HG03460 (cell line): ENCODE measurements around the gene LMBR1L.

Source experiments
- ATAC-seq: cut with Tn5 transposase; IDR thresholded peaks from one replicate; pipeline ENCODE4 v1.9.1; 2021; ENCODE audit not compliant: unreplicated experiment

The LMBR1L gene

DNA sequence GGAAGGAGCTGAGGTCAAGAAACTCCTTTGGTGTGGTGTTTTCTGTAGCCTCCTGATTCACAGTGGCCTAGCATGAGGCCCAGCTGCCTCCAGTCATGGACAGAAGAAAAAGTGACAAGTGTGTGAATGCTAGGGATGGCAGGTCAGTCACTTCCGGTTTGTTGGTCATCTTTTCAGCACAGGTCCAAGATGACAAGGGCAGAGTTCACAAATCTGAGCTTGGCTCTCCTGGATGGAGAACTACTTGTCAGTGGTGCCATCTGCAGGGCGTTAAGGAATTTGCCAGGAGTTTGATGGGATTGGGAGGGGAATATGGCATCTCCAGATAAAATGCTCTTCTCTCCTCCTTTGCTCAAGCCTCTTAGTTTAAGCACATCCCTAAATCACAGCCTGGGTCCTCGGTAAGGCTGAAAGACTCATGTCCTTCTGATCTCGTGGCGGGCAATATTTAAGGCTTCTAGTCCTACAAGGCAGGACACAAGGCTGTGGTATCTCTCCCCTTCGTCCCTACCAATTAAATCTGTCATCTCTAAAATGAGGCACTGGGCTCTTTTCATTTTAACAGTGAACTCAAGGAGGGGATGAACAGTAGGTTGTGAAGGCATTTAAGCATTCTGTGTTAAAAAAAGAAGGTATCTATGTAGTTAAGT is 10.5 kb upstream of the LMBR1L start:
- no peak for ATAC-seq

DNA sequence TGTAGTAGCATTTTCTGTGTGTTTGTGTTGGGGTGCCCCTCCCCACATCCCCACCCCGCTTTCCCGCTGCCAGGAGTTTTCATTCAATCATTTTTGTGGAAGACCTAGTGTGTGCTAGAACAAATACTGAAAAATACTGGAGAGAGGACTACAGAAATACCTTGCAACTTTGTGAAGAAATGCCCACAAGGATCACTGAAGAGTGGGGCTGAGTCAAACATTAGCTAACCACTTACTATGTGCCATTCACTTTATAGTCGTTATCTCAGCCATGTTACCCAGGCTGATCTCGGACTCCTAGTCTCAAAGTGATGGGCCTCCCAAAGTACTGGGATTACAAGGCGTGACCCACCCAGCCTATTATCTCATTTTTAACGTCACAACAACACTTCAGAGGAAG is 559 bp upstream of the LMBR1L start:
- ATAC-seq: no peak

DNA sequence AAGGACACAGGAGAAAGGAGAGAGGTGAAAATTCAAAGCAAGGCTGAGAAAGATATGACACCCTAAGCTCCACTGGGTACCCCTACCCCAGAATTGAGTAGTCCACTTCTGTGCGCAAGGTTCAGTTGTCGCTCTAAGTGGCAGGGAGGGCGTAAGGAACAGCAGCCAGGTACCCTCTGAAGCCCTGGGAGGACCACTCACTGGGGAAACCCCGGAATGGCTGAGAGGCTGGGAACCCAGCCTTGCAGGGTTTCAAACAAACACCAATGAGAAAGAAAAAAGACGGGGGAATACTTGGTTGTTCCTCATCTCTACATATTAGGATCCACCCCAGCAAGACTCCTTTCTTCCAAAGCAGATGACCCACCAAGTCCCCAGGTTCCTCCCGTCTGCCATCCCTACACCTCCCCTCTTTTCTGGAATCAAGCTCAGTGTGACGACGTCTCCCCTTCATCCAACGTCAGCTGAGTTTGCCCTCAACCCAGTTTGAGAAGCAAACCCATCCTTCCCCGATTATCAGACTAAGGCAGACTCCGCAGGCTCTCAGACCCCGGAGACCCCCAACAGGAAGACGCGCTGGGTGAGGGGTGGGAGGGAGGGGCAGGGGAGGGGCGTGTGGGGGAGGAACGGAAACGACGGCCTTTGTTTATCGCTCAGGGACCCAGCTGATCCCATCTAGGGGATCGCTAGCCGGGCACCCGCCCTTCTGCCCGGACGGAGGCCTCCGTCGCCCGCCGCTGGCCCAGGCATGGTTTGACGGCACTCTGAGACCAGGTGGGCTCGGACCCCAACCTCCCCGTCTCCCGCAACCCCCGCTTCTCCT is 795 bp downstream of the LMBR1L start:
- ATAC-seq: no peak

DNA sequence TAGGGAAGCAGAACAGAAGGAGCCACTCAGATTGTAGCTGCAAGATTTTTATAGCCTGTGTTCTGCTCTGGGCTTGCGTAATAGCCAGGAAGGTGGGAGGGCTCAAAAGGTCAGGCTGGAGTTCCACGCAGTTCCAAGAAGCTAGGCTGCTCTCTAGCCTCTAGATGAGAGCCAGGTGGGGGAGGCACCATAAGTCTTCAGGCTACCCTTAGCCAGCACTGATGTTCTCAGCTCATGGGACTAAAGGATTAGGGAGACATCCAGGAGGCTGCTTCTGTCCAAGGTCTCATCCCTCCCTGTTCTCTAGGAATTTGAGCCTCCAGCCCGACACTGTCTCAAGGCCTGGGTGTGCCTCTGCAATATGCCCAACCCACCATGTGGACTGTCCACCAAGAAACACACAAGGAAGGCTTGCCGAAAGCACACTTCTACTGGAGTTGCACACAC is 1.7 kb downstream of the LMBR1L start:
- ATAC-seq: no peak

DNA sequence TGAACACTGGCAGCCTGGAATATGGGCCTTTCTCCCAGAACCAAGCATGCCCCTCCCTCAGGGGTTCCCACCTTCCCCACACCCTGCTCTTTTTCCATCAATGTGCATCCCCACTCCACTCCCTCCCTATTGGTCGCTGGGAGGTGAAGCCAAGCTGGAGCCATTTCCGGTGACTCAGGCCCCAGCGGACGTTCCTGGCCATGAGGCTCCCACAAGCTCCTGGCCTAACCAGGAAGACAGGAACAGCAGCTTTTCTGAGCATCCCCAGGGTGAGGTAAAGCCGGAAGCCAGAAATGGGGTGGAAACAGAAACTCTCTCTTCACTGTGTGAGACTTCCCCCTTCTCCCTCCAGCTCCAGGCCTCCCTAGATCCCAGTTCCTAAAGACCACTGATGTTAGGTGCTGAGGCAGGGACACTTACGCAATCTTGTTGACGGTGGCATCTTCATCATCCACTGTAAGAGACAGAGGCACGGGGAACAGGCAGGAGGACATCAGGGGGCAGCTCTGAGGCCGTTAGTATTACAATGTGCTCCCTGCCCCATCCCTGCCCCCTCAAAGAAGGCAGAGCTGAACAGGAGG is 5.1 kb downstream of the LMBR1L start:
- ATAC-seq: no peak

DNA sequence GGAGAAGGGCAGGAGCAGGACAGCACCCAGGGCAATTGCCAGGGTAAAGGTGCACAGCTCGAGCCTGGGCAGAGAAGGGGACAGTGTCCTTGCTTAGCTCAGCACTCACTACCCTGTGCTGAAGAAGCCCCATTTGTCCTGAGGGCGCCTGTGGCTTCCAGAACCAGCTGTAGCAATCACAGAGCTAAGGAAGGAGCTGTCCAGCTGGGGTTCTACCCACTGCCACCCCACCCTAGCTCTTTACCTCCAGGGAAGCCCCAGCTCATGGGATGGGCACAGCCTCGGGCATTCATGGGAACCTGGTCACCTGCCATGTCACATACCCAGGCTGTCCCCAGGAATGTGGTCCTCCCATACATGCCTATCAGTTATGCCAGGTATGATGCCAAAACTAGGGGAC is 5.8 kb downstream of the LMBR1L start:
- no peak for ATAC-seq

DNA sequence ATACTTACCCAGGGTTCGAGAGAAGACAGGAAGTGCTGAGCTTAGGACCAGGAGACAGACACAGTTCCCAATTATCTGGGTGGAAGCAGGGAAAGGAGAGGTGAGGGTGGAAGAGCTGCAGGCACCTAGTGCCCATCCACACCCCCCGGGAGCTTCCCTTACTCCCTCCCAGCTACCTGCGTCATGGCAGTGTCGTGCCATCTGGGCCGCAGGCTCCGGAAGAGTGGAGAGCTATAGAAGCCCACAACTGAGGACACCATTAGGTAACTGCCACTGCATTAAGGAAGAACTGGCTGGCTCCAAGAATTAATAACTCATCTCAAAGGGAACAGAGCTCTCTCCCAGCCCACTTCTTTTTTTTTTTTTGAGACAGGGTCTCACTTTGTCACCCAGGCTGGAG is 10.3 kb downstream of the LMBR1L start:
- ATAC-seq: no peak

DNA sequence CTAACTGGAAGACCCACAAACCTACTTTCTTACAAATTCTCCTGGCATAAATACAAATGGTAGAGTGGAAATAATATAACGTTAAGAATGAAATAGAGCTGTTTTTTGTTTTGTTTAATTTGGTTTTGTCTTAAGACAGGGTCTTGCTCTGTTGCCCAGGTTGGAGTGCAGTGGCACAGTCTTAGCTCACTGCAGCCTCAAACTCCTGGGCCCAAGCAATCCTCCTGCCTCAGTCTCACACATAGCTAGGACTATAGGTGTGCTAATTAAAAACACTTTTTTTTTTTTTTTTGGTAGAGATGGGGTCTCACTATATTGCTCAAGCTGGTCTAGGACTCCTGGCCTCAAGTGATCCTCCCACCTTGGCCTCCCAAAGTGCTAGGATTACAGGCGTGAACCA is 11.9 kb downstream of the LMBR1L start:
- no peak for ATAC-seq

DNA sequence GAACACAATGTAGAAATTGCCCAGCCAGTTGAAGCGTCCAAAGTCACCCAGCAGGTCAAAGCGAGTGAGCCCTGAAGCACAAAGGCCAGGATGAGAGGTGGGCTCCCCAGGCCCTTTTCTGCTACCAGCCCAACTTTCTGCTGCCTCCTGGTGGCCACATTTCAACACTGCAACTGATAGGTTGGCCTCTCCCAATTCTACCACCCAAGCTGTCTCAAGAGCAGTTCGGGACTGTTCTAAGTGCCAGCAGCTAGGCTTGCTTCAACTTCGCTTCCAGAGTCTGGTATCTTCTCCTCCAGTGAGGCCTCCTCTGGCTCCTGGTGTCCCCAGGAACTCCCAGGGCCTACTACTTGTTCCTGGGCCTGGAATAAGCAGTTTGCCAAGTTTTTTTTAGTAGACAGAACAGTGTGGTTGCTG is 12.6 kb downstream of the LMBR1L start:
- no peak for ATAC-seq

DNA sequence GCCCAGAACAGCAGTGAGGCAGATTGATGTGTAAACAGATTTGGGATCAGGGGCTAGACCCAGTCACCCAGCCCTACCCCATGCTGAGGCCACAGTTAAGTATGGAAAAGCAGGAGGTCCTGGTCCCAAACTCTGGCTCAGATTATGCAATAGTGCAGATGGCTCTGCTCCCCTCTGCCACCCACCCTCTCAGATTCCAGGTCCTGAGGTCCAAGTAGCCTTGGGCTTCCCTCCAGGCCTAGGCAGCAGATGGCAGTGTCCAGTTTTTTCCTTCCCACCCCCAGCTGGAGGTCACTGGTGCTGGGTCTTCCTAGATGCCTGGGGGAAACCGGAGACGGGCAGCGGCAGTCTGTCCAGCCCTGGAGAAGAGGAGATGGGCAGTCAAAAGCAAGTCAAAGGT is 13.3 kb downstream of the LMBR1L start:
- ATAC-seq: no peak

DNA sequence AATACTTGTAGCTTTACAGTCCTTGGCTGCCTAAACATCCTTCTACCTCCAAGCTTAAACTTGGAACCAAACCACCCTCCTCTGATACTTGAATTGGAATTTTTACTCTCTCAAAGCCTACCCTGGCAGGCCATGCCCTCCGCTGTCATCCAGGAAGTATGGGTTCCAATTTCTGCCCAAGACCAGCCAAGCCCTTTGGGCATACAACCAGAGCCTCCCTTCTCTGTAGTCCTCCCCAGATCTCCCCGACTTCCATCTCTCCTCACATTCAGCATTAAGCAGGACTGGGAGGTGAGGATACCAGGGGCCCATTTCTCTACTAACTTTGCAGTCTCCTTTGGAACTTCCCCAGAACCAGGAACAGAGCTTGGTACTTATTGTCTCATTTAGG is 15.7 kb downstream of the LMBR1L start:
- no peak for ATAC-seq

DNA sequence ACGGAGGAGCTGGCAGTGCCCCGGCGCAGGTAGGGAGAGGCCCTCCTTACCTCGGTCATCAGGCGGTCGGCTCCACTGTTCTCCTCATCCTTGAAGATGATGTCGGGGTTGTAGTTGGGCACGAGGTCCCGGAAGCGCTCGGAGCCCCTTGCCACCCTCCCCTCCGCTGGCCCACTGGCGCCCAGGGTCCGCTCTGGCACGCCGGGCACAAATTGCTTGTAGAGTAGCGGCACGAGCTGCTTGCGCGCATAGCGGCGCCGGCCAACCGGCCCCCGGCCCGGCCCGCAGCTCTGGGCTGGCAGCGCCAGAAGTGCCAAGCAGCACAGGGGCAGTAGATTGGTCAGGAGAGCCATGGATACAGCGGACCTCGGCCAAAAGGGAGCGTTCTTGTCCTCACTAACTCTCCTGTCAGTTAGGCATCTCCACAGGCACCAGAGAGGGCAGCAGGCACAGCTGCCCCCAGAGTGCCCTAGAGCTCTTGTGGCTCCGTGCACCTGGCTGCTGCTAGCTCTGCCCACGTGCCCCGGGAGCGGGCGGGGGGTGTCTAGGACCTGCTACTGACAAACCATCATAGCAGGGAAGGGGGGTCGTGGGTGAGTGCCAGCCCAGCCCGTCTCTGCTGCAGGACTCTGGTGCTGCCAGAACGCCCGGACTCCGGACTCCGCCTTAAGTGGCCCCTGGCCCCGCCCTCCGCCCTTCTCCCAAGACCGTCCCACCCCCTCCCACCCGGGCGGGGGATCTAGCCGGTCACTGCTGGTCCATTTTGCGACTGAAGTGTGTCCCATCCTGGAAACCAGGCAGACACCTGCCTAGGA is 16.3 kb downstream of the LMBR1L start, which contains the start of gene DHH:
Gene DHH (minus strand): TSS at position 642 of the 815 bp plus-strand sequence. CDS start 289 bp downstream, at position 353.
- ATAC-seq: no peak

DNA sequence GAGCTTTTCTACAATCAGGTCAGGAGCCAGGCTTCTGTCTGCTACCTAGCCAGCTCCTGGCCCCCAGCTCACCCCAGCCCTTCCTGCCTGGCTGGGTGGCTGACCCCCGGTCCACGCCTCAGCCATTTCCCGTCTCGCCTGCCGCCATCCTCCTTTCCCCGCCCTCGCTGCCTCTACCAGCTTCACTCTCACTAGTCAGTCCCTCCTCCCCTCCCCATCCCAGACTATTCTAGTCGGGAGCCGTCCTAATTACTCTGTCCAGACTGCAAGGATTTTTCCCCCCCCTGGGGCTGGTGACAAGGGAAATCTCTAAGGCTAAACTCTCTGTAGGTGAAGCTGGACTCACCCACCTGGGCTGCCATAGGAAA is 16.9 kb downstream of the LMBR1L start:
- no peak for ATAC-seq

DNA sequence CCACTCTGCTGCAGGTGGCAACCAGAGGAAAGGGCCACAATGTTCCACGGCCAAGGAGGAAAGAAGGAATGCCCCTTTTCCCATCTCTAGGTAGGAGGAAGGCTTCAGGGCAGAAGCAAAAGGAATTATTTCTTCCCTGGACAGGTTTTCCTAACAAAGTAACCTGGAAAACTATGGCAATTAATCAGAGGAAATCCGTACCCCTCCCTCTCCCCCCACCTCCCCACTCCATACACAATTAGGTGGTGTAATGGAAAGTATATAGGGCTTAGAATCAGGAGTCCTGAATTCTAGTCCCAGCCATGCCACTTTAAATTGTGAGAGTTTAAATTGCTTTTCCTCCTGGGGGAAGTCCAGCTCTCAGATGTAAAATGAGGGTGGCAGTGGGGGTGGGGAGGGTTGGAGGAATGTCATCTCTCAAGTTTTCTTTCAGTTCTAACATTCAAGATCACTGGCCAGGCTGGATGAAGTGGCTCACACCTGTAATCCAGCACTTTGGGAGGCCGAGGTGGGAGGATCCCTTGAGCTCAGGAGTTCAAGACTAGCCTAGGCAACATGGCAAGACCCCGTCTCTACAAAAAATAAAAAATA is 17.7 kb downstream of the LMBR1L start:
- no peak for ATAC-seq

DNA sequence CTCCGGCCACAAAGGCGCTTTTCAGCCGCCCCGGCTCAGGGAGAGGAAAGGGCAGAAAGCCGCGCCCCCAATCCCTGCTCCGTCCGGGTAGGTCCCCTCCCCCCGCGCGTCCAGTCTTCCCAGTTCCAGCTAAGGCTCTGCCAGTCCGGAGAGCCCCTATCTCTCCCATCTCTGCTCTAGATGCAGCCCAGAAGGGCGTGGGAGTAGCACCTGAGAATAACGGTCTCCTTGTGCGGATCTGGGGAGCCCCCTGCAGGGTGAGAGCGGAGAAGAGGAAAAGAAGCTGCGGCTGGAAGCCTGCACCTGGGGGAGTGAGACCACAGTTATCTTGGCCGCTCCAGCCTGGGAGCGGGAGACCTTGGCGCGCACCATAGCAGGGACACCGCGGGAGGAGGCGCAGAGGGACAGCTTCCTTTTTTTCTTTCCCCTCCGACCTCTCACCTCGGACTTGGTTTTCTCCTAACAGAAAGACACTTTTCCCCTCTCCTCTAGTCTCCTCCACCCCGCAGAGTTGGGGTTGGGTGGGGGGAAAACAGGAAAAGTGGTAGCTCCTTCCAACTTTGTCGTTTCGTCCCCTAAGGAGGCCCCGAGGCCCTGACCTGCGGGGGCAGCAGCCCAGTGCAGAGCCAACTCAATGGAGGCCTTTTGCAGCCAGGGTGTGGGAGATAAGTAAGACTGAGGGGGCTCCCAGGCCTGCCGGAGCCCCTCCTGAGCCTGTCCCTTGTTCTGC is 18.4 kb downstream of the LMBR1L start:
- no peak for ATAC-seq

DNA sequence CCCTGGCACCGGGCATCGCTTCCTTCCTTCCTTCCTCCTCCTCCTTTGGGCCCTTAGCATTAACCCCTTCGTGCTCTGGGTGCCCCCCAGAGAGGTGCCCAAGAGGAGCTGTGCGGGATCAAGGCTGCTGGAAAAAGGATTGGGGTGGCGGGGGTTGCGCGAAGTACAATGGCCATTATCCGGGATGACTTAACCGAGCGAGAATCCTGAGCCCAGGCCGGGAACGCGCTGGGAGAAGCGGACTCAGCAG is 18.9 kb downstream of the LMBR1L start:
- no peak for ATAC-seq

DNA sequence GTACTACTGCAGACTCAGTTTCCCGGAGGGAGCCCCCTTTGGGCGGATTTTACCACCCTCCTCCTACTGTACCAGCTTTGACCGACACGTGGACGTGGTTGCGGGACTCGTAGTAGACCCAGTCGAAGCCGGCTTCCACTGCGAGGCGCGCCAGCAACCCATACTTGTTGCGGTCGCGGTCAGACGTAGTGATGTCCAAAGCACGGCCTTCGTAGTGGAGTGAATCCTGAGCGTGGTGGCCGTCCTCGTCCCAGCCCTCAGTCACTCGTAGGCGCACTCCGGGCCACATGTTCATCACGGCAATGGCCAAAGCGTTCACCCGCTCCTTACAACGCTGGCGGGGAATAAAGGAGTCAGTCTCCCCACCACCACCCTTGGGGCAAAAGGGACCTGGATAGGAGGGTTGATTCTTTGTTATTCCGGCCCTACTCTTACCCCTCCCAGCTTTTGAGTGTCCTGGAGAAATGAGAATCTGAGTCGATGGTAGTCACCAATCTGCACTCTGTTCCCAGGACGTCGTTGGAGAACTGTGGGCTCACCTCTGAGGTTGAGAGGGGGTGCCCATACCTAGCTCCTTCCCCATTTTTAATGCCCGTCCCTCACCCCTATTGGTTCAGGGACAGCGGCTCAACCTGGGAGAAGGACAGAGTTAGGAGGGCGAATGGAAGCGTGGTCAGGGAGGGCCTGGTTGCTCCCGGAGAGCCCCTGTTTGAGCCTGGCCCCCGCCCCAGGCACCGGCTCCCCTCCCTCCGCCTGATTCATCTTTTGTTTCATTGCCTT is 19.4 kb downstream of the LMBR1L start:
- ATAC-seq: no peak

DNA sequence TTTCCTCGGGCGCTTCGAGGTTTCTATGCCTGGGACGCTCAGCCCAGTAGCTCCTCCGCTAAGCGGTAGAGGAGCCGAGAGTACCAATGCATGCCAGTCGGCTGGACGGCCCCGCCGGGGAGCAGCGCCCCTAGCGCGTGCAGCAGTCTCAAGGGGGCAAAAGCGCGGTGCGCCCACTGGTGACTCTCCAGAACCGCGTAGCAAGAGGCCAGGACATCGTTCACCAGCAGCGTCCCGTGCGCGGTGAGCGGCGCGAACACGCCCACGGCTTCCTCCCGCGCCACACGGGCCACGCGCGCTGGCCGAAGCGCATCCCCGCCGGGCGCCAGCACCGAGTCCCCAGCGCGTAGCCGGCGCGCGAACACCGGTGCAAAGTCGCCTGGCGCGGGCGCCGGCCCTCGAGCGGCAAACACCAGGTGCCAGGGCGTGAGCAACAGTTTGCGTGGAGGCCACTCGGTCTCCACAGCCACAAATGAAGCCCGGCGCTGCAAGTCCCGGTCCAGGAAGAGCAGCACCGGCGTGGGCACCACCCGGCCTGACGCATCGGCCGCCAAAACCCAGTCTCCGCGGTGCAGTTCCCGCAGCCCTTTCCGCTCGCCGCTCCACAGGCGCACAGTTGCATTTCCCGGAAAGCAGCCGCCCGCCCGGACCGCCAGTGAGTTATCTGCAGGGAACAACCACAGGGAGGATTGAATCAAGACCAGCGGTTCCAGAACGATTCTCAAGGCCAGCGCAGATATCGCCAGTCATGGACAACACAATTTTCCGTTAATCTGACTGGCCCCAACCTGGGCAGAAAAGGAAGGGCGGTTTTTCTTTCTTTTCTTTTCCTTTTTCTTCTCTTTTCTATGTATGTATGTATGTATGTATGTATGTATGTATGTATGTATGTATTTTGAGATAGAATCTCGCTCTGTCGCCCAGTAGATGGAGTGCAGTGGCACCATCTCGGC is 20.6 kb downstream of the LMBR1L start:
- no peak for ATAC-seq

DNA sequence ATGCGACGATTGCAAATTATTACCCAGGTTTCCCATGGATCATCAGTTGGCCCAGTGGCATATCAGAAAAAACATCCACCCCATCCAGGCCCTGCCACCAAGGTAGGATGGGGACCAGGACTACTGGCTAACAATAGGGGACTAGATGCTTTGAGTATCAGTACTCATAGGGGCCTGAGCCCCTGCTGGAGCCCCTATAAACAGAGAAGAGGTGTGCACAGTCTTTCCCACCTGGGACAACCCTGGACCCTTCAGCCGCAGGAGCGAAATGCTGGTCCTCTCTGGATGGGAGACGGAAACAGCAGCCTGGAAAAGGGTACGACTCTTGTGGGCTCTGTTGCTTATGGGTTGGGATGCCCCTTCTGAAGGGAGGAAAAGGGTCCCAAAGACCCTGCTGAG is 21.7 kb downstream of the LMBR1L start:
- ATAC-seq: no peak
